Karpas-422 (cell line): ENCODE measurements around the gene ETV3. TPM values are rescaled to one million over a fixed set of nuclear protein-coding genes. Genes with fewer than 3 reads are reported as not detected.

Experiments
- DNase-seq: peaks from one replicate; pipeline ENCODE4 v3.0.0-alpha.2; 2015
- H2AFZ ChIP-seq: fragments of 200-600 bp; sonication (generic); 2 replicates; pipeline ENCODE4 v1.6.1; 2014; ENCODE audit warnings: antibody characterized with exemption, low read length, mixed read lengths
- H3K27ac ChIP-seq: fragments of 200-600 bp; sonication (generic); 2 replicates; pipeline ENCODE4 v1.5.1; 2014; ENCODE audit warnings: mild to moderate bottlenecking, low read length, moderate library complexity
- H3K27me3 ChIP-seq: fragments of 200-600 bp; sonication (generic); 2 replicates; pipeline ENCODE4 v1.6.1; 2014; ENCODE audit warnings: low read length, mixed read lengths
- H3K36me3 ChIP-seq: fragments of 200-600 bp; sonication (generic); 2 replicates; pipeline ENCODE4 v1.6.1; 2014; ENCODE audit warnings: low read length, mixed read lengths; ENCODE audit not compliant: insufficient read depth
- H3K4me1 ChIP-seq: fragments of 200-600 bp; sonication (generic); 2 replicates; pipeline ENCODE4 v1.6.1; 2014; ENCODE audit warnings: mild to moderate bottlenecking, low read length, mixed read lengths
- H3K4me2 ChIP-seq: fragments of 200-600 bp; sonication (generic); 2 replicates; pipeline ENCODE4 v1.6.1; 2014; ENCODE audit warnings: low read length, low read depth, mild to moderate bottlenecking; ENCODE audit not compliant: poor library complexity, severe bottlenecking
- H3K4me3 ChIP-seq: fragments of 200-600 bp; sonication (generic); 2 replicates; pipeline ENCODE4 v1.5.1; 2014; ENCODE audit warnings: mild to moderate bottlenecking, antibody characterized with exemption, low read length, mixed read lengths
- H3K79me2 ChIP-seq: fragments of 200-600 bp; sonication (generic); 2 replicates; pipeline ENCODE4 v1.6.1; 2014; ENCODE audit warnings: mild to moderate bottlenecking, low read length, mixed read lengths
- H3K9ac ChIP-seq: fragments of 200-600 bp; sonication (generic); 2 replicates; pipeline ENCODE4 v1.6.0; 2014; ENCODE audit warnings: low read length
- H3K9me2 ChIP-seq: fragments of 200-600 bp; sonication (generic), shearing (Covaris generic); replicated peaks from 2 replicates; pipeline ENCODE4 v1.6.0; 2014; ENCODE audit warnings: mild to moderate bottlenecking, low read length, moderate library complexity; ENCODE audit not compliant: insufficient read depth
- H3K9me3 ChIP-seq: fragments of 300-700, 200-600 bp; sonication (generic); 2 replicates; pipeline ENCODE4 v1.6.1; 2014; ENCODE audit warnings: low read length, mixed read lengths
- H4K20me1 ChIP-seq: fragments of 200-600 bp; sonication (generic); 2 replicates; pipeline ENCODE4 v1.6.1; 2014; ENCODE audit warnings: mild to moderate bottlenecking, antibody characterized with exemption, low read length, low read depth; ENCODE audit not compliant: insufficient read depth
- total RNA-seq: library from RNA; depleted of rRNA; stranded (reverse); fragments of >200 nt; shearing (Covaris generic); gene quantifications from 2 replicates; pipeline ENCODE4 v1.2.3, GENCODE V29; 2014; ENCODE audit warnings: low replicate concordance

Gene ETV3
- total RNA-seq, 1 experiment from 2014 or later, result 12.3 TPM

DNA sequence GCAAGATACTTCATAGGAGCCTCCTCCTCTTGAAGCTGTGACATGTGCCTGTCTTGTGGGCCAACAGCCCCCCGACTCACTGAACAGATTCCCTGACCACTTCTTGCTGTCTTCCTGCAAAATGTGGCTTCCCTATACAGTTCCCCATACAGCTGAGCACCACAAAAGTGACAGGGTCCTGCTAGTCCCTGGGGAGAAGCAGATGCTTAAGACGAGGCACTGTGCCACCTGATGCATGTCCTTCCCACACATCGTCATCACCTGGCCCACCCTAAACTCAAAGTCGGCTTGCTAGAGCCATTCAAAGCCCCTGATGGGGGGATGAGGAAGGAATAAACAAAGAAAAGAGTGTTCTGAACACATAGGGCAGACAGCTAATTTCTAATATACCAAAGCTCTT lies 29.2 kb upstream of the ETV3 start:
- no peaks in the 10 kb centered on the region for H4K20me1 ChIP-seq
- H3K36me3 ChIP-seq, result no peaks in the 10 kb centered on the region
- H3K4me1 ChIP-seq, result peaks cover 7% of the 10 kb centered on the region
- no peaks in the 10 kb centered on the region for H3K9me3 ChIP-seq
- no peak overlapping the region for H3K4me2 ChIP-seq
- H2AFZ ChIP-seq, result no peak overlapping the region
- no peak overlapping the region for H3K4me3 ChIP-seq
- no peak for DNase-seq
- H3K79me2 ChIP-seq, result no peaks in the 10 kb centered on the region
- no peaks in the 10 kb centered on the region for H3K27me3 ChIP-seq
- H3K9ac ChIP-seq, result no peak overlapping the region
- no peak overlapping the region for H3K27ac ChIP-seq
- no peaks in the 10 kb centered on the region for H3K9me2 ChIP-seq

DNA sequence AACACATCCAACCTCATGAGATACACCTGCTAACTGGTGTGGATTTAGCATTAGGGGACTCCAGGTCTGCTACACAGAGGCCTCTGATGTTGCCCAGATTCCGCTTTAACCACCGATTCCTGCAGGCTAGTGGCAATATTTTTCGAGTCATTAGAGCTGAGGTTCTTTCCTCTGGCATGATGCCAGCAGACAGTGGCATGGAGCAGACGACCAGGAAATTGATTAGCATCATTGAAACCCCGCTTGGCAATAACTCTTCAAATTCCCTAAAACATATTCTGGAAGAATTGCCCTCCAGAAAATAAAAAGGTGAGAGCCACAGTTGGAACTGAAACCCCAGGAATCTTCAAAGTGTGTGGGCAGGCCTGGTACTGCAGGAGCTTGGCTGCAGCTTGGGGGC lies 28.4 kb upstream of the ETV3 start:
- Histone ChIP-seq H3K4me1 (peaks cover 7% of the 10 kb centered on the region), H3K36me3 (no peaks in the 10 kb centered on the region), H4K20me1 (no peaks in the 10 kb centered on the region), H3K9me3 (no peaks in the 10 kb centered on the region), H3K4me2 (no peak overlapping the region), H3K79me2 (no peaks in the 10 kb centered on the region), H3K27me3 (no peaks in the 10 kb centered on the region), H3K27ac (no peak overlapping the region), H3K9me2 (no peaks in the 10 kb centered on the region), H3K4me3 (no peak overlapping the region), H3K9ac (no peak overlapping the region), H2AFZ (no peak overlapping the region)
- no peak for DNase-seq

DNA sequence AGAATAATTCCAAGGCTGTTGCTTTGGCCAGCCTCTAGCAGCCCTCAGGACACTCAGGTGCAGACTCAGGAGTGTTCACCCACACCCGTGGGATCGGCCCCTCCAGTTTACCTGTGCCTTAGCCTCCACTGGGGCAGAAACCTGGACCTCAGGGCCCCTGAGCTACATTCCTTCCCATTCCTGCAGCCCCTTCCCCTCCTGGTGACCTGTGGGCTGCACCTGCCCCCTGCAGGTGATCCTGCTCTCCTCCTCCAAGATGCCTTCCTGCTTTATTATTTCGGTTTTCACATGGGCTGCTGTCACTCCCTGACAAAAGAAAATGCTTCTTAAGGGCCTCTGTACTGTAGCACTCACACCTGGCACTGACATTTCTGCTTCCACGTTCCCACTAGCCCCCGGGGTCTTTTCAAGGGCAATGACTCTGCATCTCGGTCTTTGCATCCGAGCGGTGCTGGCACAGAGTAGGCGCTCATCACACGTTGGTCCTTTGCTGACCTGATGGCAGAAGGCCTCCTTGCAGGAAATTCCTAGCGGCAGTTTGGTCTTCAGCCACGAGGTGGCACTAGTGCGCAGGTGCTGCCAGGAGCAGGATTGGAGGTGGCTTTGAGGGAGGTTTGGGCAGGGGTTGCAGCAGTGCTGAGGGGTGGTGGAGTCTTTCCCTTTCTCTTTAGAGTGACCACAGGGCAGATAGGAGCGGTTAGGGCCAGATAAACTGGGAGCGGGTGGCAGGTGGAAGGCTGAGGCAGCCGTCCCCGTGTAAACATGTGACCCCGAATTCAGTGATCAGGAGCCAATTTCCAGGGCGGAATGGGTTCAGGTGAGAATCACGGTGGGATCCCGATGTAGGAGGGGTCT lies 25.3 kb upstream of the ETV3 start:
- H3K27me3 ChIP-seq, result no peaks in the 10 kb centered on the region
- no peak overlapping the region for H3K4me2 ChIP-seq
- no peak overlapping the region for H3K9ac ChIP-seq

DNA sequence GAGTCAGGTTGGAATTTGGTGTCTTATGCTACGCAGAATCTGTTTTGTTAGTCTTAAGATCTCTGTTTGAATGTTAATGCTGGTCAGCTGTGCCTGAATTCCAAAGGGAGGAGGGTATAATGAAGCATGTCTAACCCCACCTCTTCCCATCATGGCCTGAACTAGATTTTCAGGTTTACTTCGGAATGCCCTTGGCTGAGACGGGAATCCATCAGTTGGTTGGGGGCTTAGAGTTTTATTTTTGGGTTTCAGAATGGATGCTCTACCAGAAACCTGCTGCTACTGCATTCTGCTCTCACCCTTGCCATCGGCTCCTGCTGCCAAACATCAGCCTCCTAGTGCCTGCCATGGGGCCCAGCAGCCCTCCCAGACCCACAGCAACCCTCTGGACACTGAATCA lies 24.1 kb upstream of the ETV3 start:
- no peak for DNase-seq
- no peaks in the 10 kb centered on the region for H3K79me2 ChIP-seq
- H3K36me3 ChIP-seq, result no peaks in the 10 kb centered on the region
- H3K9ac ChIP-seq, result no peak overlapping the region
- no peaks in the 10 kb centered on the region for H3K9me2 ChIP-seq
- no peaks in the 10 kb centered on the region for H3K9me3 ChIP-seq
- no peak overlapping the region for H3K4me3 ChIP-seq
- H3K4me2 ChIP-seq, result no peak overlapping the region
- H3K4me1 ChIP-seq, result peaks cover 3% of the 10 kb centered on the region
- no peak overlapping the region for H2AFZ ChIP-seq
- no peak overlapping the region for H3K27ac ChIP-seq
- no peaks in the 10 kb centered on the region for H4K20me1 ChIP-seq
- no peaks in the 10 kb centered on the region for H3K27me3 ChIP-seq

More for the DNA sequence above, 25.3 kb upstream of the ETV3 start:
- no peak overlapping the region for H2AFZ ChIP-seq
- no peaks in the 10 kb centered on the region for H4K20me1 ChIP-seq
- H3K27ac ChIP-seq, result no peak overlapping the region
- no peaks in the 10 kb centered on the region for H3K9me3 ChIP-seq
- H3K79me2 ChIP-seq, result no peaks in the 10 kb centered on the region
- H3K4me1 ChIP-seq, result peaks cover 7% of the 10 kb centered on the region
- H3K9me2 ChIP-seq, result no peaks in the 10 kb centered on the region
- H3K4me3 ChIP-seq, result no peak overlapping the region
- H3K36me3 ChIP-seq, result no peaks in the 10 kb centered on the region
- DNase-seq, result peak; percentile 86

DNA sequence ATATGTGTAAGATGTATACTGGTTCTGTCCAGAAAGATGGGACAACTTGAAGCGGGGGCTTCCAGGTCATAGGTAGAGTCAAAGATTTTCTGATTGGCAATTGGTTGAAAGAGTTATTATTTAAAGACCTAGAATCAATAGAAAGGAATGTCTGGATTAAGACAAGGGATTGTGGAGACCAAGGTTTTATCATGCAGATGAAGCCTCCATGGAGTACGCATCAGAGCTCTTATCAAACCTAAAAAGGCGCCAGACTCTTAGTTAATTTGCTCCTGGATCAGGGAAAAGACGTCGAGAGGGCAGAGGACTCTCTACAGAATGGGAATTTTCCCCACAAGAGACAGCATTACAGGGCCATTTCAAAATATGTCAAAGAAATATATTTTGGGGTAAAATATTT lies 23.7 kb upstream of the ETV3 start:
- Histone ChIP-seq H3K9me3 (no peaks in the 10 kb centered on the region), H3K4me1 (no peaks in the 10 kb centered on the region), H3K36me3 (no peaks in the 10 kb centered on the region), H3K9me2 (no peaks in the 10 kb centered on the region), H3K27ac (no peak overlapping the region), H3K9ac (no peak overlapping the region), H2AFZ (no peak overlapping the region), H3K4me2 (no peak overlapping the region), H3K79me2 (no peaks in the 10 kb centered on the region), H3K27me3 (no peaks in the 10 kb centered on the region), H4K20me1 (no peaks in the 10 kb centered on the region), H3K4me3 (no peak overlapping the region)
- no peak for DNase-seq

DNA sequence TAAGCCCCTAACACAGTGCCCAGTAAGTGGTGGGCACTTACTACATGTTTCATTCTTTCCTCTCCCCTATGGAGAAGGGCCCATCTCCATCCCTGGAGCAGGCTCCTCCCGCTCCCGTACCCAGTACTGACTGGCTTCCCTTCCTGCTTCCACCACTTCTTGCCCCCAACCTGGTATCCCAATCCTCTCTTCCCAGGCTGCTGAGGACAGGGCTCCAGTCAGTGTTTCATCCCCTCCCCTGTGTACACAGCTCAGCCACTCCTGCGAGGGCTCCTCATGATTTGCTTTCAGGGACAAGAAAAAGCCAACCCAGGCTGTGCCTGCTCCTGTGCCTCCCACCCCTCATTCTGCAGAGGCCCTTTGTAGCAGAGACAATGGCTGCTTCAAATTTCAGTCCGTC lies 20.8 kb upstream of the ETV3 start:
- Histone ChIP-seq H3K4me2 (no peak overlapping the region), H2AFZ (no peak overlapping the region), H3K4me1 (no peaks in the 10 kb centered on the region), H3K36me3 (no peaks in the 10 kb centered on the region), H3K27me3 (no peaks in the 10 kb centered on the region), H3K4me3 (no peak overlapping the region), H4K20me1 (no peaks in the 10 kb centered on the region), H3K79me2 (no peaks in the 10 kb centered on the region), H3K9ac (no peak overlapping the region), H3K27ac (no peak overlapping the region), H3K9me2 (no peaks in the 10 kb centered on the region), H3K9me3 (no peaks in the 10 kb centered on the region)
- no peak for DNase-seq

DNA sequence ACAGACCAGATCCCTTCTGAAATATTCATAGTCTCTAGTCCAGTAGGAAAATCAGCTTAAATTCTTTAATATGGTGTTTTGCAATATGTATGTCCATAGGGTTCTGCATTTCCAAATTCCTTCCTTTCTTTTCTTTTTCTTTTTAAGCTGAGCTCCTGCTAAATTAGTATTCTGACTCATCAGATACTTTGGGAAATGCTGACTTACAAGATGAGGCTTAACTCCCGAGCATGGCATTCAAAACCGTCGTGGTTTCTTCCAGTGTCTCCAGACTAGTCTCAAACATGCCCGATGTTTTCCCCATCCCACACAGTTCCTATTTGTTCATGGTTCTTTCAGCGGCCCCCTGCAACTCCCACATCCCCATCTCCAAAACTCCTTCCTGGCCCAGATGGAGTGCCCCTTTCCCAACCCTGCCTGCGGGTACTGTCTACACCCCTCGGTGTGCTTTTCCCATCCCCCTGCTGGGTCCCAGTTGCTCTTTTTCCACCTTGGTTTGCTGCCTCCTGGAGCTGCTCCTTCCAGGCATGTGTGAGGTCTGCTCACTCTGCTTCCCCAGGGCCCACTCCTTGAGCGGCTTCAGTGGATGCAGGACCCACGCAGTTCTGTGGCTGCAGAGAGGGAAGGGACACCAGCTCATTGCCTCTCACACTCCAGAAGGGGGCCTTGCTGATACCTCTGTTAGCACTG lies 19.5 kb upstream of the ETV3 start:
- Histone ChIP-seq H3K9ac (no peak overlapping the region), H4K20me1 (no peaks in the 10 kb centered on the region)
- DNase-seq, result no peak

DNA sequence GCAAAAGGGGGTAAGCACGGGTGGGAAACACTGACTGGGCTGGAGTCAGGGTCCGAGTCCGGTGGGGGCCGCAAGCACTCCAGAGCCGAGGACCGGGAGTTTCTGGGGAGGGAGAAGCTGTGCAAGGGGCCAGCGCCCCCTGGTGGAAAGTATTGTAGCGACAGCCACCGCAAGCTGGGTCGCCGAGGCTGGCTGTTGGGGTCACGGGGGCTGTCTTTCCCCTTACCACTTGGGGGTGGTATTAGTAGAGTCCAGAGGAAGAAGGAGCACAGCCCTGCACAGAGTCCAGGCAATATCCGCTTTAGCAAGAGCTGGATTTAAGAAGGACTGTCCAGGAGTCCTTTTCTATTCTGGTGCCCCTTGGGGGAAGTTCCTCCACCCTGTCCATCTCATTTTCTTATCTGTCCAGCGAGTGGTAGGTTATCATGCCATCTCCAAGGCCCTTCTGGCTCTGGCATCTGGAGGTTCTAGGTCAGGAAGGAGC lies 17.9 kb upstream of the ETV3 start:
- peak; percentile 79 for DNase-seq
- no peak overlapping the region for H2AFZ ChIP-seq
- H3K79me2 ChIP-seq, result no peaks in the 10 kb centered on the region
- H3K36me3 ChIP-seq, result no peaks in the 10 kb centered on the region
- H3K9me2 ChIP-seq, result no peaks in the 10 kb centered on the region
- no peak overlapping the region for H3K27ac ChIP-seq
- no peak overlapping the region for H3K9ac ChIP-seq
- H4K20me1 ChIP-seq, result no peaks in the 10 kb centered on the region
- no peak overlapping the region for H3K4me3 ChIP-seq
- H3K27me3 ChIP-seq, result no peaks in the 10 kb centered on the region
- no peak overlapping the region for H3K4me2 ChIP-seq
- no peaks in the 10 kb centered on the region for H3K4me1 ChIP-seq
- H3K9me3 ChIP-seq, result no peaks in the 10 kb centered on the region

More for the DNA sequence above, 19.5 kb upstream of the ETV3 start:
- H3K9me3 ChIP-seq, result no peaks in the 10 kb centered on the region
- H3K4me2 ChIP-seq, result no peak overlapping the region
- no peaks in the 10 kb centered on the region for H3K9me2 ChIP-seq
- no peaks in the 10 kb centered on the region for H3K36me3 ChIP-seq
- no peaks in the 10 kb centered on the region for H3K4me1 ChIP-seq
- H3K79me2 ChIP-seq, result no peaks in the 10 kb centered on the region
- H3K27me3 ChIP-seq, result no peaks in the 10 kb centered on the region
- no peak overlapping the region for H2AFZ ChIP-seq
- H3K4me3 ChIP-seq, result no peak overlapping the region
- no peak overlapping the region for H3K27ac ChIP-seq
